ENCODE data around the gene SELENOS.

The SELENOS gene

DNA sequence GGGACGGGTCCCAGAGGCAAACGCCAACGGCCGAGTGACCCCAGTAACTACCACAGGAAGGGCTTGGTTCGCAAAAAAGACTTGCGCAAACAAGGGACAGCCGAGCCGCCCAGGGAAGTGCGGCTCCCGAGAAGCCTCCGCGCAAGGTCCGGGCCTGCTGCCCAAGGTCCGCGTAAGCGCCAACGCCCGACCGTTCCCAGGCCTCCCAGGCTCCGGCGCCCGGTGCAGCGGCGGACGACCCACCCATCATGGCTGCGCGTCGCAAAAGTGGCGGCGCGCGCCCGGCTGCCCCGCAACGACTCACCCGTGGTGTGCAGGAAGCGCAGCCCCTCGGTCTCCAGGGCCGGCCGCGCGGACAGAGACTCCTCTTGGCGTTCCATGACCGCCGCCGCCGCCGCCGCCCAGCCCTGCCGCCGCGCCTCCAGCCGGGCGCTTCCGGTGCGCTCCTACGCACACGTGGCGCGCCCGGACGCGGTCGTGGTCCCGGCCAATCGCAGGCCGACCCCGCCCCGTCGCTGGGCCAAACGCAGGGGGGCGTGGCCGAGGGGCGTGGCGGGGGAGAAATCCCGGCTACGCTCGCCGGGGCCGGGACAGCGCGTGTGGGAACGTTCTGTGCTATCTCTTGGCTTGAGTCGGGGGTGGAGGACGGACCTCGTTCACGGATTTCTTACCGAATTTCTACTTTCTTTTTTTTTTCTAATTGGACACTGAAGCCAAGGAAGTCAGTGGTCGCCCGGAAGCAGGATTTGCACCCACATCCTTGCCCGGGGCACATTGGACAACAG is at the start of gene SELENOS:
Gene SELENOS (minus strand): TSS at position 448 of the 785 bp plus-strand sequence. CDS start 68 bp downstream, at position 380.
- POLR2A ChIA-PET = no interaction called here
- no peak for DNase-seq (ENCODE audit: low read depth, low spot score)
- TF ChIP-seq, protein P1, sequence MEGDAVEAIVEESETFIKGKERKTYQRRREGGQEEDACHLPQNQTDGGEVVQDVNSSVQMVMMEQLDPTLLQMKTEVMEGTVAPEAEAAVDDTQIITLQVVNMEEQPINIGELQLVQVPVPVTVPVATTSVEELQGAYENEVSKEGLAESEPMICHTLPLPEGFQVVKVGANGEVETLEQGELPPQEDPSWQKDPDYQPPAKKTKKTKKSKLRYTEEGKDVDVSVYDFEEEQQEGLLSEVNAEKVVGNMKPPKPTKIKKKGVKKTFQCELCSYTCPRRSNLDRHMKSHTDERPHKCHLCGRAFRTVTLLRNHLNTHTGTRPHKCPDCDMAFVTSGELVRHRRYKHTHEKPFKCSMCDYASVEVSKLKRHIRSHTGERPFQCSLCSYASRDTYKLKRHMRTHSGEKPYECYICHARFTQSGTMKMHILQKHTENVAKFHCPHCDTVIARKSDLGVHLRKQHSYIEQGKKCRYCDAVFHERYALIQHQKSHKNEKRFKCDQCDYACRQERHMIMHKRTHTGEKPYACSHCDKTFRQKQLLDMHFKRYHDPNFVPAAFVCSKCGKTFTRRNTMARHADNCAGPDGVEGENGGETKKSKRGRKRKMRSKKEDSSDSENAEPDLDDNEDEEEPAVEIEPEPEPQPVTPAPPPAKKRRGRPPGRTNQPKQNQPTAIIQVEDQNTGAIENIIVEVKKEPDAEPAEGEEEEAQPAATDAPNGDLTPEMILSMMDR (IDR thresholded peaks at IDR 0.05; ENCODE audit: insufficient read depth, low read length, missing control alignments) = no peak
- H3K4me3 ChIP-seq (ENCODE audit: low read depth, low read length) = peak within 1 kb of the TSS; percentile 95
- CTCF ChIA-PET = interaction anchor here (1.2 to 4.3 kb wide), 3 partner anchors 9 to 269 kb away, joined by 5 to 33 read pairs (median 31); no protein-coding TSS in a partner anchor

DNA sequence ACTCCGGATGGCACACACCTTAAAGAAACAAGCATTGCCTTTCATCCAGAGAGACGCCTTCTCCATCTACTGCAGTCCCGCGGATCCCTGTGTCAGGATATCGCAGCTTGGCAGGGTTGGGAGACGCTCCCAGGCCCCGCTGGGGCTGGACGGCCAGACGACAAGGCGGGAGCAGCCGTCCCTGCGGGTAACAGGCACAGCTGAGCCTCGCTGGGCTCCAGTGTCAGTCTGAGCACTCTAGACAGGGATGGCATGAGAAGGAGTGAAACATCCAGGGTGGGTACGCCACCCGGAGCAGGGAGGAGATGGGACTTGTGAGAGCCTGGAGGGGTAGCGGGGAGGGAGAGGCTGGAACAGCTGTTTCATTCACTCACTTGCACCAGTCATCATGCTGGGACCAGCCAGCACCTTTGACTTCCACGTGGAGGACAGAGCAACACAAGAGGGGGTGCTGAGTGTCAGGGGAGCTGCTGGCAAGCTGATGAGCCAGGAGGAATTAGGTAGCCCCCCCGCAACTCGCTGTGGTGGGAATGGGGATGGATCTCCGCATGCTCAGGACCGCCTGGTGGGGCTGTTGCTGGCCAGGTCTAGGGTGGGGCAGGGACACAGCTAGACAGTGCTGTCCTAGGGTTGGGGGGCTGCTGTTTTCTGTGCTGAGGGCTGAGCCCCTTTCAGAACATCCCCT is 49.3 kb upstream of the SELENOS start:
- no peak overlapping the region for H3K4me3 ChIP-seq (ENCODE audit: low read depth, low read length)
- CTCF ChIA-PET = interaction anchor here (0.9 to 1.6 kb wide), 2 partner anchors 69 to 315 kb away, joined by 3 to 4 read pairs; no protein-coding TSS in a partner anchor
- no peak for DNase-seq (ENCODE audit: low read depth, low spot score)
- POLR2A ChIA-PET = no interaction called here
- TF ChIP-seq, protein P1 (IDR thresholded peaks at IDR 0.05; ENCODE audit: insufficient read depth, low read length, missing control alignments) = no peak

- CTCF ChIA-PET = interaction anchor here (1.6 kb wide), 1 partner anchor 316 kb away, joined by 4 read pairs; no protein-coding TSS in a partner anchor
These were observed 48.7 kb upstream of the SELENOS start for GRCh38 chr15:101326026-101326315.

GRCh38 chr15:101325263-101326025 is 48.2 kb upstream of the SELENOS start:
- TF ChIP-seq, protein P1 (IDR thresholded peaks at IDR 0.05; ENCODE audit: insufficient read depth, low read length, missing control alignments) = no peak
- ChIA-PET POLR2A (no interaction called here), CTCF (interaction anchor here (1.6 kb wide), 1 partner anchor 316 kb away, joined by 4 read pairs; no protein-coding TSS in a partner anchor)
- H3K4me3 ChIP-seq (ENCODE audit: low read depth, low read length) = no peak overlapping the region
- DNase-seq (ENCODE audit: low read depth, low spot score) = no peak

More at GRCh38 chr15:101326026-101326315, 48.7 kb upstream of the SELENOS start:
- POLR2A ChIA-PET = no interaction called here
- TF ChIP-seq, protein P1 (IDR thresholded peaks at IDR 0.05; ENCODE audit: insufficient read depth, low read length, missing control alignments) = no peak
- H3K4me3 ChIP-seq (ENCODE audit: low read depth, low read length) = no peak overlapping the region
- no peak for DNase-seq (ENCODE audit: low read depth, low spot score)

- DNase-seq (ENCODE audit: low read depth, low spot score) = no peak
- H3K4me3 ChIP-seq (ENCODE audit: low read depth, low read length) = no peak overlapping the region
- ChIA-PET POLR2A (no interaction called here), CTCF (interaction anchor here (1.6 kb wide), 1 partner anchor 317 kb away, joined by 4 read pairs; no protein-coding TSS in a partner anchor)
- TF ChIP-seq, protein P1 (IDR thresholded peaks at IDR 0.05; ENCODE audit: insufficient read depth, low read length, missing control alignments) = no peak
These were observed 47.4 kb upstream of the SELENOS start for GRCh38 chr15:101324524-101325177.

Measured in AG04449 (cell line).